DMS153 treated with DMSO at 0.1 percent for 48 hours (cell line): Measurements from ENCODE around the gene KCNIP1.
"Not testable (repeated sequence)": the region's sequence is repeated elsewhere in the genome, so short reads cannot be mapped to it uniquely, and the experiment has no call there.

Experiments
- DNase-seq: peaks from one replicate; lab custom pipeline; 2025; ENCODE audit not compliant: unreplicated experiment; lab: John Stamatoyannopoulos, UW

KCNIP1 gene

GRCh38 chr5:170534941-170535340 is 31.1 kb downstream of the KCNIP1 start:
- no peak for DNase-seq

GRCh38 chr5:170536525-170536924 is 32.7 kb downstream of the KCNIP1 start:
- no peak for DNase-seq

- no peak for DNase-seq
Measured at GRCh38 chr5:170537451-170538095, 33.8 kb downstream of the KCNIP1 start.

- no peak for DNase-seq
Measured at GRCh38 chr5:170538096-170538465, 34.3 kb downstream of the KCNIP1 start.

- no peak for DNase-seq
Measured at GRCh38 chr5:170538696-170539586, 35.1 kb downstream of the KCNIP1 start.

- DNase-seq, result no peak
Measured at GRCh38 chr5:170540271-170540670, 36.5 kb downstream of the KCNIP1 start.

GRCh38 chr5:170541146-170541769 is 37.4 kb downstream of the KCNIP1 start:
- no peak for DNase-seq

- no peak for DNase-seq
Measured at GRCh38 chr5:170542691-170543293, 39.0 kb downstream of the KCNIP1 start.

- no peak for DNase-seq
Measured at GRCh38 chr5:170545313-170545712, 41.5 kb downstream of the KCNIP1 start.

- no peak for DNase-seq
Measured at GRCh38 chr5:170545811-170546210, 42.0 kb downstream of the KCNIP1 start.

- no peak for DNase-seq
Measured at GRCh38 chr5:170546282-170546681, 42.5 kb downstream of the KCNIP1 start.

- not testable (repeated sequence) for DNase-seq
Measured at GRCh38 chr5:170550382-170550781, 46.6 kb downstream of the KCNIP1 start.

GRCh38 chr5:170551076-170551475 is 47.3 kb downstream of the KCNIP1 start:
- DNase-seq, result no peak

- DNase-seq, result no peak
Measured at GRCh38 chr5:170551622-170552021, 47.8 kb downstream of the KCNIP1 start.

- DNase-seq, result no peak
Measured at GRCh38 chr5:170552621-170553115, 48.8 kb downstream of the KCNIP1 start.

GRCh38 chr5:170553218-170553617 is 49.4 kb downstream of the KCNIP1 start:
- DNase-seq, result no peak

GRCh38 chr5:170554521-170555267 is 50.9 kb downstream of the KCNIP1 start:
- DNase-seq, result no peak

- DNase-seq, result no peak
Measured at GRCh38 chr5:170557314-170557713, 53.5 kb downstream of the KCNIP1 start.

GRCh38 chr5:170559296-170559695 is 55.5 kb downstream of the KCNIP1 start:
- no peak for DNase-seq

GRCh38 chr5:170560938-170561337 is 57.1 kb downstream of the KCNIP1 start:
- no peak for DNase-seq
